Dendritic cell treated with granulocyte-macrophage colony-stimulating factor and Interleukin-4, amounts not matched to agents 40 ng/mL and 50 ng/mL, for 4 days (primary cell): ENCODE data around the gene LRIG2.
"Not testable (repeated sequence)": the region's sequence is repeated elsewhere in the genome, so short reads cannot be mapped to it uniquely, and the experiment has no call there.

Experiments
- H3K27ac Mint-ChIP-seq: one replicate; pipeline ENCODE4 v1.8.0; 2022; ENCODE audit warnings: mild to moderate bottlenecking, mixed read lengths
- H3K27me3 Mint-ChIP-seq: one replicate; pipeline ENCODE4 v1.8.0; 2022; ENCODE audit warnings: mild to moderate bottlenecking, mixed read lengths
- H3K36me3 Mint-ChIP-seq: one replicate; pipeline ENCODE4 v1.8.0; 2022; ENCODE audit warnings: low read depth, mixed read lengths
- H3K4me1 Mint-ChIP-seq: one replicate; pipeline ENCODE4 v1.8.0; 2022; ENCODE audit warnings: low read depth, mixed read lengths
- H3K4me3 Mint-ChIP-seq: one replicate; pipeline ENCODE4 v1.8.0; 2022; ENCODE audit warnings: mild to moderate bottlenecking, moderate library complexity, mixed read lengths
- H3K9me3 Mint-ChIP-seq: one replicate; pipeline ENCODE4 v1.8.0; 2022; ENCODE audit warnings: mixed read lengths
- intact Hi-C: fragments of 100-400 bp; cut with micrococcal nuclease; formaldehyde crosslinking; loops from one replicate; pipeline ENCODE4 v1.15.0; 2022

Gene LRIG2

DNA sequence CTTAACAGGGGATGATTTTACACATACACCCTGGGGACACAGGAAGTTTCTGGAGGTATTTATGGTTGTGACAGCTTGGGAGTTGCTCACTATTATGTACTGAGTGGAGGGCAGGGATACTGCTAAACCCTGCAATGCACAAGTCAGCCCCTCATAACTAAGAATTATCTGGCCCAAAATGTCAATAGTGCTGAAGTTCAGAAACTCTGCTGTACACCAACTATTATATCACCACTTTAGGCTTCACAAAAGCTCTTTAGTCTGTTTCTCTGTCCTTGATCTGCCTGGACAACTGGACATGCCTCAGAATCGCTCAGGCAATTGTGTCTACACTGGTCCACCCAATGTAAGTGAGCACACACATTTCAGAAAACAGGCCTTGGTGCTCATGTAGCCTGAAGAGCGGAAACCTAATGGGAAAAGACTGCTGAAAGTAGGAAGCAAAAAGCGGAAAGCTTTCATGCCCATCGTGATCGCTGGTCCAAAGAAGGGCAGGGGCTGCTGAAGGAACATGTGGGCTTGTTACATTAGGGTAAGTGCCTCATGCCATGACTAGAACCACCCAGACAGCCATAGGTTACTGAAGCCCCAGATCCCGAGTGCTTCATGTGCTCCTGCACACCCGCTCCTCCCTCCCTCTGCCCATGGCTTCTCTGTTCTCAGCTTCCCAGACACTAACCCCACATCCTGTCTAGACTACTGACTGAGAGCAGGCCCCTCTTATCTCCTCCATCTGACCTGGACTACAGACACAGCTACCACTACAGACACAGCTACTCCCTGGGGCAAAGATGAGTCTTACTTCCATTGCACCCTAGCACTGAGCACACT, 73.5 kb downstream of the LRIG2 start:
- H3K9me3 Mint-ChIP-seq = no peaks in the 10 kb centered on the region
- H3K36me3 Mint-ChIP-seq = no peaks in the 10 kb centered on the region
- H3K4me1 Mint-ChIP-seq = peaks cover 12% of the 10 kb centered on the region
- no peak overlapping the region for H3K4me3 Mint-ChIP-seq
- intact Hi-C loops = no loop called here
- H3K27ac Mint-ChIP-seq = no peak overlapping the region
- no peaks in the 10 kb centered on the region for H3K27me3 Mint-ChIP-seq

DNA sequence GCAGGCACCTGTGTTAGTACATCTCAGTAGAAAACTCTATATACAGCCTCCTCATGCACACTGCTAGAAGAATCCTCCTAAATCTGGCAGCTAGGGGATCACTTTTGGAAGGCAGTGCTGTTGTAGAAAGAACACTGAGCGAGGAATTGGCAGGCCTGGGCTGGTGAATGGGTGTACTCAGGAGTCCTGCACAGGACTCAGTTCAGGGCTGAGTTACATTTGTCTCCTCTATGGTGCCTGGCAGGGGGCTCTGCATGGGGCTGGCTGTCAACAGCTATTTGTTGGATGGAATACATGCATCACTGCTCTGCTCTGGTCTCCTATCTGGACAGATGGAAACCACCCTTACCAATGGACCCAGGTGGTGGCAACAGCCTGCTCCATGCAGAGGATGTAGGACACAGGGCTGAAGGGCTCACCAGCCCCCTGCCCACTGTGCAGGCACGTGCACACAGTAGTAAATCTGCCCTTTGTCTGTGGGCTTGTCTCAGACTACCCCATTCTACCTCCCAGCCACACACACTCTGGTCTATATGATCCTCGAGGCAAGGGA, 74.2 kb downstream of the LRIG2 start:
- H3K27ac Mint-ChIP-seq = no peak overlapping the region
- no peaks in the 10 kb centered on the region for H3K27me3 Mint-ChIP-seq
- intact Hi-C loops = no loop called here
- peaks cover 5% of the 10 kb centered on the region for H3K4me1 Mint-ChIP-seq
- H3K4me3 Mint-ChIP-seq = no peak overlapping the region
- H3K9me3 Mint-ChIP-seq = no peaks in the 10 kb centered on the region
- no peaks in the 10 kb centered on the region for H3K36me3 Mint-ChIP-seq

DNA sequence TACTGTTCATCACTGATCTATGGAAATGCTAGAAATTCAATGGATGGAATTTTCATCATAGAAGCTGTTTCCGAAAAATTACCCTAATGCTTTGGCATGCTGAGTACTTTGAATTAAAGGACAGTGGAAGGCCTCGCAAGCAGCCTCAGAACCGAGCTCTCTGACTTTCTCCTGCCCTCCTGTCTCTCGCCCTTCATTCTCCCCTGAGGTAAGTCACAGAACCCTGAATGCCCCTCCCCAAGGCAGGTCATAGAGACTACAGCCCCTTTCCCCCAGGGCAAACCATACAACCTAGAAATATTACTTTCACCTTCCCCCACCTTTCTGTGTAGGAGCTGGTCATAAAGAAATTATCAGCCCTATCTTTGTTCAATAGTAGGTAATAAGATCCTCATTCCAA, 74.8 kb downstream of the LRIG2 start:
- Mint-ChIP-seq H3K4me3 (no peak overlapping the region), H3K27me3 (peaks cover 1% of the 10 kb centered on the region), H3K4me1 (no peaks in the 10 kb centered on the region), H3K9me3 (no peaks in the 10 kb centered on the region), H3K27ac (no peak overlapping the region), H3K36me3 (no peaks in the 10 kb centered on the region)
- intact Hi-C loops = no loop called here

DNA sequence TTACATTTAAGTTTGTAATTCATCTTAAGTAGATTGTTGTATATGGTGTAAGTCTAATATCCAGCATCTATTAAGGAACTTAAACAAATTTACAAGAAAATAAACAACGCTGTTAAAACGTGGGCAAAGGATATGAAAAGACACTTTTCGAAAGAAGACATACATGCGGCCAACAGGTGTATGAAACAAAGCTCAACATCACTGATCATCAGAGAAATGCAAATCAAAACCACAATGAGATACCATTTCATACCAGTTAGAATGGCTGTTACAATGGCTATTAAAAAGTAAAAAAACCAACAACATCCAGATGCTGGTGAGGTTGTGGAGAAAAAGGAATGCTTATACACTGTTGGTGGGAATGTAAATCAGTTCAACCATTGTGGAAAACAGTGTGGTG, 77.5 kb downstream of the LRIG2 start:
- H3K27me3 Mint-ChIP-seq, H3K9me3 Mint-ChIP-seq, H3K4me3 Mint-ChIP-seq, H3K36me3 Mint-ChIP-seq, H3K27ac Mint-ChIP-seq, H3K4me1 Mint-ChIP-seq, intact Hi-C loops: not testable (repeated sequence)

DNA sequence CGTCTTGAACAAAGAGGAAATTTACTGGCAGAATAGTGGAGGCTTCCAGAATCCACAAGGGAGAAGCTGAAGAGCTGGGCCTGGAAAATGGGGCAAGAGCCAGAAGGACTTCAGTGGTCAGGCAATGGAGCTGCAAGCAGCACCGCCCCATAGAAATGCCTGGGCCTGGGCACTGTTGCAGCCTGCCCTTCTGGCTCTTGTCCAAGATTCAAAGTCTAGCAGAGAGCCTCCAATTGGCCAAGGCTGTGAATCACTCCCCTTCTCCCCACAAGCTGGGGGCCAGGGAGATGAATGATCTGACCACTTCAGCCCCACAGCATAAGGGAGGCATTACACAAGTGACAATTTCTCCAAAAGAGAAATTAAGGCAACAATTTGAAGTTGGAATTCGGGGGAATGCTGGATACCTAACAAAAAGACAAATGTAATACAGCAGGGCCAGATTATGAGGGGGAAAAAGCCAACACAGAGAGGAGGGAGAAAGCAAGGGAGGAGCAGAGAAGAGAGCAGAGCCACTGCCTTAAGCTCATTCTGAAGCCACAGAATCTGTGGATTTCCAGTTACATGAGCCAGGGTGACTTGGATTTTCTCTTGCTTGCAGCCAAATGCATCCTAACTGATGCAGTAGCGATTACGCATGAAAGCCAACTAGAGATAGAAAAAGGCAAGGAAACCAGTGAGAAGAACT, 80.3 kb downstream of the LRIG2 start:
- Mint-ChIP-seq H3K4me3 (no peak overlapping the region), H3K27ac (no peak overlapping the region), H3K36me3 (no peaks in the 10 kb centered on the region), H3K9me3 (peaks cover 13% of the 10 kb centered on the region), H3K27me3 (peaks cover 1% of the 10 kb centered on the region), H3K4me1 (no peaks in the 10 kb centered on the region)
- intact Hi-C loops = no loop called here

DNA sequence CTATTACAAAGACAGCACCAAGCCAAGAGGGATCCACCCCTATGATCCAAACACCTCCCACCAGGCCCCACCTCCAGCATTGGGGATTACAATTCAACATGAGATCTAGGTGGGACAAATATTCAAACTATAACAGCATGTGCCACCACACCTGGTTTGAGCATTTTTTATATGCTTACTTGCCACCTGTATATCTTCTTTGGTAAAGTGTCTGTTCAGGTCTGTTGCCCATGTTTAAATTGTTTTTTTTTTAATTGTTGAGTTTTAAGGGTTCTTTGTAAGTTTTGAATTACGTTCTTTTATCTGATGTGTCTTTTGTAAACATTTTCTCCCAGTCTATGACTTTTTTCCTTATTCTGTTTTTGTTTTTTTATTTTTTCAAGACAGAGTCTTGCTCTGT, 83.4 kb downstream of the LRIG2 start:
- H3K4me1 Mint-ChIP-seq = no peaks in the 10 kb centered on the region
- H3K9me3 Mint-ChIP-seq = peaks cover 13% of the 10 kb centered on the region
- H3K4me3 Mint-ChIP-seq = no peak overlapping the region
- intact Hi-C loops = no loop called here
- H3K36me3 Mint-ChIP-seq = no peaks in the 10 kb centered on the region
- H3K27ac Mint-ChIP-seq = no peak overlapping the region
- peaks cover 7% of the 10 kb centered on the region for H3K27me3 Mint-ChIP-seq

DNA sequence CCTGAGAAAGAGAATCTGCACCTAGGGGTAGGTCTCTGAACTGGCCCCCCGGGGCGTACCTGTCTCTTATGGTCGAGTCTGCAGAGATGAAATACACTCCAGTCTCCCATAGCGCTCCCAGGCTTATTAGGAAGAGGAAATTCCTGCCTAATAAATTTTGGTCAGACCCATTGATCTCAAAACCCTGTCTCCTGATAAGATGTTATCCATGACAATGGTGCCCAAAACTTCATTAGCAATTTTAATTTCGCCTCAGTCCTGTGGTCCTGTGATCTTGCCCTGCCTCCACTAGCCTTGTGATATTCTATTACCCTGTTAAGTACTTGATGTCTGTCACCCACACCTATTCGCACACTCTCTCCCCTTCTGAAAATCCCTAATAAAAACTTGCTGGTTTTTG, 85.7 kb downstream of the LRIG2 start:
- H3K27me3 Mint-ChIP-seq, intact Hi-C loops, H3K4me1 Mint-ChIP-seq, H3K27ac Mint-ChIP-seq, H3K4me3 Mint-ChIP-seq, H3K36me3 Mint-ChIP-seq: not testable (repeated sequence)
- peaks cover 13% of the 10 kb centered on the region for H3K9me3 Mint-ChIP-seq

DNA sequence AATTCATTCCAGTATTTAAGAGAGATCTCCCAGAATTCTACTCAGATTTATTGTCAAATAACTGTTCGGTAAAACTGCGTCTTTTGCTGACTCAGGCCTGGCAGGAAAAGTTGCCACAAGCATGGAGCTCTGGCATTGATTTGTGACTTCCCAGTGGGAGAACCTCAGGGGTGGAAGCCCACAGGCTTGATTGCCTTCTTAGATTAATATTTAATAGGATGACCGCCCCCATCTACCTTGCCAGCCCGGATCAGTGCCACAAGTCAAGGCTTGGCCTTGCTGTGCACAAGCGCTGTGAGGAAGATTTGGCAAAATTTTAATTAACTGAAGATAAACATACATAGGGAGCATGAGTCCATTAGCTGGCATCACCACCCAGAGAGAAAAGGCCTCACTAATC, 93.5 kb downstream of the LRIG2 start:
- Mint-ChIP-seq H3K27ac (no peak overlapping the region), H3K9me3 (peaks cover 3% of the 10 kb centered on the region), H3K4me3 (no peak overlapping the region), H3K27me3 (peaks cover 2% of the 10 kb centered on the region), H3K36me3 (no peaks in the 10 kb centered on the region), H3K4me1 (no peaks in the 10 kb centered on the region)
- intact Hi-C loops = no loop called here

DNA sequence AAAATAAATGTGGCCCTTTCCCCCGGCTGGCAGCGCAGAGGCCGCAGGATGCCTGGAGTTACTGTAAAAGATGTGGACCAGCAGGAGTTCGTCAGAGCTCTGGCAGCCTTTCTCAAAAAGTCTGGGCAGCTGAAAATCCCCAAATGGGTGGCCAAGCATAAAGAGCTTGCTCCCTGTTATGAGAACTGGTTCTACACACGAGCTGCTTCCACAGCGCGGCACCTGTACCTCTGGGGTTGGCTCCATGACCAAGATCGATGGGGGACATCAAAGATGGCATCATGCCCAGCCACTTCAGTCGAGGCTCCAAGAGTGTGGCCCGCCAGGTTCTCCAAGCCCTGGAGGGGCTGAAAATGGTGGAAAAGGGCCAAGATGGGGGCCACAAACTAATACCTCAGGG, 95.9 kb downstream of the LRIG2 start:
- Mint-ChIP-seq H3K9me3 (peaks cover 15% of the 10 kb centered on the region), H3K27me3 (no peaks in the 10 kb centered on the region), H3K27ac (no peak overlapping the region), H3K4me3 (no peak overlapping the region), H3K36me3 (no peaks in the 10 kb centered on the region), H3K4me1 (no peaks in the 10 kb centered on the region)
- intact Hi-C loops = no loop called here

DNA sequence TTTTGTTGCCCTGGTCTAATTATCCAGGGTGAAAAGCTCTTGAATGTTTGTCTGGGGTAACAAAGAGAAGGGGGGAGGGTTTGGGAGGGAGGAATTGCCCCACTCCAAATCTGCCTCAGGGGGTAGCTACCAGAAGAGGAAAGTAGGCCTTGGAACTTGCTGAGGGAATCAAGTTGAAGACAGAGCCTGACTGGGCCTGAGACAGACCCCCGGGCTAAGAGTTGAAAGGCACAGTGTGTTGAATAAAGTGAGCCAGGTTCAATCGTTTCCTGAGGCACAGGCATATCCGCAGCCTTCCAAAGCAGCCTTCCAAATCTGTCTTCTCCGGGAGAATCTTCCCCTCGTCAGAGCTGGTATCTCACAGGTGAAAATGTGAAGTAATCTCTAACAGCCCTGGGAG, 96.6 kb downstream of the LRIG2 start:
- intact Hi-C loops = no loop called here
- Mint-ChIP-seq H3K9me3 (peaks cover 15% of the 10 kb centered on the region), H3K27ac (no peak overlapping the region), H3K4me1 (no peaks in the 10 kb centered on the region), H3K36me3 (no peaks in the 10 kb centered on the region), H3K27me3 (no peaks in the 10 kb centered on the region), H3K4me3 (no peak overlapping the region)

DNA sequence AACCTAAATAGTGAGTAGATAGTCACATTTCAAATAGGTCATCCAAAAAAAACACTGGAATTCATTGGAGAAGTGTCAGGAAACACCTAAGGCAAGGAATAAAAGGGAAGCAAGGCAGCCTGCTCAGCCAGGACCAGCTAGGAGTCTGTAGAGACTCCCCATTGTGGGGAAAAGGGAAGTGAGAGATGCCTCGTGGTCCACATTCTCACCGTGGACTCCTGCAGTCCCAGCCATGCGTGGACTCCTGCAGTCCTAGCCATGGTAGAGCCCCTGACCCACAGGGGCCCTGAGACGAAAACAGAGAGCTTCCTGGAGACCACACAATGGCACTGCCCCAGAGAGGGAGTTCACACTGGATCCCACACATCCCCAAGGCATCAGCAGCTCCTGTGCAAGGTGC, 97.5 kb downstream of the LRIG2 start:
- Mint-ChIP-seq H3K36me3 (no peaks in the 10 kb centered on the region), H3K4me3 (no peak overlapping the region), H3K4me1 (no peaks in the 10 kb centered on the region), H3K27me3 (peaks cover 4% of the 10 kb centered on the region), H3K27ac (no peak overlapping the region), H3K9me3 (peaks cover 15% of the 10 kb centered on the region)
- intact Hi-C loops = no loop called here

DNA sequence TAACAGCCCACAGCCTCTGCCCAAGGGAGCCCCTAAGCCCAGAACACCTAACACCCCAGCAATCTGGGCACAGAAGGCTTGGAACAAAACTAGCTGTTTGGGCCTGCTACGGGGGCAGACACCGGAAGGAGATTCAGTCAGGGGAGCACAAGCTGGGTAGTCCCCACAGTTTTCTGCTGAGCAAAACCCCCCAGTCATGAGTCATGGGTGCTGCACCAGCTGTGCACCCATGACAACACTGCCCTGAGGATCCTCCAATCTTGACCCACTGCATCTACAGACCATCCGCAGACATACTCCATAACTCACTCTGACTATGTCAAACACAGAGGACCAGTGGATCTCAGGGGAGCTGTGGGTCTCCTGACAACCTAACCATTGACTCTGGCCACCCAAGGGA, 105.1 kb downstream of the LRIG2 start:
- peaks cover 16% of the 10 kb centered on the region for H3K27me3 Mint-ChIP-seq
- no peak overlapping the region for H3K27ac Mint-ChIP-seq
- H3K4me1 Mint-ChIP-seq = no peaks in the 10 kb centered on the region
- H3K9me3 Mint-ChIP-seq = no peaks in the 10 kb centered on the region
- intact Hi-C loops = no loop called here
- H3K4me3 Mint-ChIP-seq = no peak overlapping the region
- no peaks in the 10 kb centered on the region for H3K36me3 Mint-ChIP-seq

DNA sequence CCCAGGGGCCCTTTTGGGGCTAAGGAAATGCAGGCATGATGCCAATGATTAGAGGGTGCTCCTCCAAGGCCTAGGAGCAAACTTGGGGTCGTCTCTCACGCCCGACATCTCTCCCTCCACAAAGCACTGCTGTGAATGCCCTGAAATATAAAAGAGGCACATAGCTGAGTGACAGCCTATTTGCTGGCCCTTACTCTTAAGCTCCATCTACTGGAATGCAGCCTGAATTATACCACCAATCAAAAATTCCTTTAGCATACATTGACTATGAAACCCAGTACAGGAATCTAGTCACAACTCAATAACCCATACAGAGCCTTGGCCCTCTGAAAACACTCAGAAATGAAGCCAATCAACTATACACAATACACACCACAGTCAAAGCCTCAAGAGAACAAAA, 105.5 kb downstream of the LRIG2 start:
- Mint-ChIP-seq H3K36me3 (no peaks in the 10 kb centered on the region), H3K4me3 (no peak overlapping the region), H3K27me3 (peaks cover 17% of the 10 kb centered on the region), H3K27ac (no peak overlapping the region), H3K4me1 (no peaks in the 10 kb centered on the region), H3K9me3 (no peaks in the 10 kb centered on the region)
- intact Hi-C loops = no loop called here
